Choroid plexus epithelial cell (primary cell): Measurements from ENCODE around the gene REP15.

Experiments
- DNase-seq: peaks from one replicate; pipeline ENCODE4 v3.0.0-alpha.2; 2010; ENCODE audit warnings: low read depth
- H3K4me3 ChIP-seq: 2 replicates; pipeline ENCODE4 v1.5.1; 2011; ENCODE audit warnings: low read depth, mild to moderate bottlenecking, control low read depth, low read length, moderate library complexity
- TF ChIP-seq, protein P1 (sequence below): conservative IDR thresholded peaks from 2 replicates; pipeline ENCODE4 v1.5.1; 2011; ENCODE audit warnings: low read depth, mild to moderate bottlenecking, control low read depth, inconsistent platforms, low read length, moderate library complexity

REP15 gene

DNA sequence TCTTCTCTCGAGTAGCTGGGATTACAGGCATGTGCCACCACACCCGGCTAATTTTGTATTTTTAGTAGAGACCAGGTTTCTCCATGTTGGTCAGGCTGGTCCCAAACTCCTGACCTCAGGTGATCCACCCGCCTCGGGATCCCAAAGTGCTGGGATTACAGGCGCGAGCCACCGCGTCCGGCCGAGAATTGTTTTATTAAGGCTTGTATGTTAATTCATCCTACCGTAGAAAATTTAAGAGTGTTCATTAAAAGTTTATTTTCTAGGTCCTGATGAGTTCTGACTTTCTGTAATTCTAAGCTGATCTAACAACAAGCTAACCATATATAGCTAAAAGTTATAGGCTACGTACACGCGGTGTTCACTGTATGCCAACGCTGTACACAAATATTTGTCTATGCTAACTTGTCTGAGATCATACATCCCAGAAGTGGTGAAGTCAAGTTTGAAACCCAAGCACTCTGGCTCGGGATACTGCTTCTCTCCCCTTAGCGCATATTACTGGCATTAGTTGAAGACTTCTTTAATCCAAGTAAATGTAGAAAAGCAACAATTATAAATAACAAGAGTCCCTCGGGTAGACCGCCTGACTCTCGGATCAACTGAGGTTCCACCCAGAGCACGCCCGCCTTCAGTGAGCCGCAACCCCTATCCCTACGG is 13.8 kb downstream of the REP15 start:
- H3K4me3 ChIP-seq = peak overlapping the region; percentile 97
- peak; percentile 70 for DNase-seq

DNA sequence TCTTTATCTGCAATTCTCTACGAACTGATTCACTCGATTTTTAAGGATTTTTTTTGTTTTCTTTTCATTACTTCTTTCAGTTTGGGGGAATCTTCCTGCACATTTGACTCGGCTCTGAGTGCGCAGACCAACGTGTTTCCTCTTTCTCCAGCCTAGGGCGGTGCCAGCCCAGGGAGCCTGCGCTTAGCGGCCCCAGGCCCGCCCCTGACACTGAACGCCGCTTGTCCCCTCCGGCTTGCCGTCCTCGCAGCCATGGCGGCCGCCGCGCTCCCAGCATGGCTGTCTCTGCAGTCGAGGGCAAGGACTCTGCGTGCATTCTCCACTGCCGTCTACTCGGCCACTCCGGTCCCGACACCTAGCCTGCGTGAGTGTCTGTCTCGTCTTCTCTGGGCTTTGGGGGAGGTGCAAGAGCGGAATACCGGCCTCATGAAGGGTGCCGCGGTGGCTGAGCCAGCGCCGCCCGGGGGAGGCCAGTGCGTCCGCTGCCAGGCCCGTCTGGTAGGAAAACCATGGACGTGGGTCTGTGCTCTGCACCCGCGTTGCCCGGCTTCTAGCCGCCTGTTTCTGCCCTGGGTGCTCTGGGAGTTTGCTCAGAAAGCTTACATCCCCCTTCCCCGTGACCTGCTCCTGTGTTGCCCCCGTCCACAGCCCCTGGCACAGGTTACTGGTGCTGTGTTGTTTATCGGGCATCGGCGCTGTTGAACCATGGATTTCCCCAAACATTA is 14.5 kb downstream of the REP15 start, which contains the start of gene MRPS35:
Gene MRPS35 (plus strand): TSS at position 241 of the 725 bp plus-strand sequence. CDS start 12 bp downstream, at position 253.
- peak; percentile 95 for DNase-seq
- peak within 1 kb of the TSS; percentile 97 for H3K4me3 ChIP-seq
- TF ChIP-seq, protein P1, sequence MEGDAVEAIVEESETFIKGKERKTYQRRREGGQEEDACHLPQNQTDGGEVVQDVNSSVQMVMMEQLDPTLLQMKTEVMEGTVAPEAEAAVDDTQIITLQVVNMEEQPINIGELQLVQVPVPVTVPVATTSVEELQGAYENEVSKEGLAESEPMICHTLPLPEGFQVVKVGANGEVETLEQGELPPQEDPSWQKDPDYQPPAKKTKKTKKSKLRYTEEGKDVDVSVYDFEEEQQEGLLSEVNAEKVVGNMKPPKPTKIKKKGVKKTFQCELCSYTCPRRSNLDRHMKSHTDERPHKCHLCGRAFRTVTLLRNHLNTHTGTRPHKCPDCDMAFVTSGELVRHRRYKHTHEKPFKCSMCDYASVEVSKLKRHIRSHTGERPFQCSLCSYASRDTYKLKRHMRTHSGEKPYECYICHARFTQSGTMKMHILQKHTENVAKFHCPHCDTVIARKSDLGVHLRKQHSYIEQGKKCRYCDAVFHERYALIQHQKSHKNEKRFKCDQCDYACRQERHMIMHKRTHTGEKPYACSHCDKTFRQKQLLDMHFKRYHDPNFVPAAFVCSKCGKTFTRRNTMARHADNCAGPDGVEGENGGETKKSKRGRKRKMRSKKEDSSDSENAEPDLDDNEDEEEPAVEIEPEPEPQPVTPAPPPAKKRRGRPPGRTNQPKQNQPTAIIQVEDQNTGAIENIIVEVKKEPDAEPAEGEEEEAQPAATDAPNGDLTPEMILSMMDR = peak; percentile 10

More for the DNA sequence above, 13.8 kb downstream of the REP15 start:
- TF ChIP-seq, protein P1 = no peak

DNA sequence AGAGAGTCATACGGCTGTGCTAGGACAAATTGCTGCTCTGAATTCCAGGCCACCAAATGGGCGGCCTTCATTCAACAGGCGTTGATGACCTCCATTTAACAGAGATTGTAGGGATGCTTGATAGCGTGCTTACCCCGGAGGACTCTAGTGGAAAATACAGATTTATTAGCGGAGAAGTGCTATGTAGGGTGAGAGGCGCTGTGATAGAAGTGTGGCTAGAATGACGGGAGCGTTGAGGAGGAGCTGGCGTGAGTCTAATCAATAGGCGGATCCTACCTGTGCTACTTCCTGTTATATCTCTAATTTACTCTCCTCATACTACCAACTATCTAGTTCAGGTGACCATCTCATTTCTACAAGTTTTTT is 15.1 kb downstream of the REP15 start:
- TF ChIP-seq, protein P1 = no peak
- peak overlapping the region; percentile 97 for H3K4me3 ChIP-seq
- DNase-seq = peak; percentile 21

DNA sequence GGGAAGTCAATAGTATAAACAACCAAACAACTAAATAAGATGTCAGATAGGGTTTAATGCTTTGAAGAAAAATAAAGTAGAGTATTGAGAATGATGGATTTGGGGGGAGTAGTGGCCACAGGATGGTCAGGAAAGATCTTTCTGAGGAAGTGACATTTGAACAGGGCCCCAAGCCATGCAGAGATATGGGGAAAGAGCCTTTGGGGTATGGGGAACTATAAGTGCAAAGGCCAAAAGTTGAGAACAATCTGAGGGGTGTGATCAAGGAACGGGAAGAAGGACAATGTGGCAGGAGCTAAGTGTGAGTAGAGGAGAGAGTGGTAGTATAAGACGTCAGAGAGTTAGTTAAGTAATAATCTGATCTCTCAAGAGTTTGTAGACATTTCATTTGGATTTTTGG is 15.7 kb downstream of the REP15 start:
- TF ChIP-seq, protein P1 = no peak

DNA sequence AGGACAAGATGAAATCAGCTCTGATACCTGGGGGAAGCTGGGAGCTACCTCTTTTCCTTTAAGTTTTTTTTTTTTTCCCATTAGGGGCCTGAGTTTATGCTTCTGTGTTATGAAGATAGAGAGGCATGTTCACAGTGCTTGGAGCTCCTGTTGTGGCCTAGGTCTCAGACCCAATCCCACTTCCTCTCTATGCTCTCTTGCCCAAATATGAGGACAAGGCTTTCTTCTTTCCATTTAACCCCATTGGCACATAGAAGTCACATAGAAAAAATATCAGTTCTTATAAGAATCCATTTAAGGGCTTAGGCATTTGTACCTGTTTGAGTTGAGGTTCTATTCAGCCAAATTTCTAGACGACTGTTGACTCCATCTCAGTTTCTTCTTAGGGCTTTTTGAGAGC is 27.0 kb downstream of the REP15 start:
- TF ChIP-seq, protein P1 = no peak
- DNase-seq = no peak
- H3K4me3 ChIP-seq = no peak overlapping the region

More for the DNA sequence above, 15.7 kb downstream of the REP15 start:
- H3K4me3 ChIP-seq = no peak overlapping the region
- no peak for DNase-seq

DNA sequence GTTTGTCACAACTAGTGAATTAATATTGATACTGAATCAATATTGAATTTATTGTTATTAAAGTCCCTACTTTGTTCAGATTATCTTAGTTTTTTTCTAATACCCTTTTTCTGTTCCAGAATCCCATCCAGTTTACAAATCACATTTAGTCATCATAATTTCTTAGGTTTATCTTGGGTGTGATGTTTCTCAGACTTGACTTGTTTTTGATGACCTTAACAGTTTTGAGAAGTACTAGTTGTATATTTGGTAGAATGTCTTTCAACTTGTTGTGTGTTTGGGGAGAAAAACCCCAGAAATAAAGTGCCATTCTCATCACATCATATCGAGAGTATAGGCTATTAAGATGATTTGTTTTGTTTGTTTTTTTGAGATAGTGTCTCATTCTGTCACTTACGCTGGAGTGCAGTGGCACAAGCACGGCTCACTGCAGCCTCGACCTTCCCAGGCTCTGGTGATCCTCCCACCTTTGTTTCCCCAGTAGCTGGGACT is 33.9 kb downstream of the REP15 start:
- TF ChIP-seq, protein P1 = no peak
- H3K4me3 ChIP-seq = no peak overlapping the region
- no peak for DNase-seq
